IMR-90 (cell line): ENCODE measurements around the gene ENPP3. TPM values are rescaled to one million over a fixed set of nuclear protein-coding genes. Genes with fewer than 3 reads are reported as not detected.

Experiments
- ATAC-seq: fragments of 200-7000 bp; cut with Tn5 transposase; 2 replicates; pipeline ENCODE4 v1.9.1; 2020; ENCODE audit warnings: low read depth, mild to moderate bottlenecking, moderate library complexity
- BruUV-seq: library from RNA; stranded (reverse); fragments of 400-500 nt; replicated peaks from 2 replicates; lab custom pipeline; 2021; lab: Mats Ljungman, UMichigan
- CTCF ChIA-PET: fragments of 300-600 bp; formaldehyde crosslinking; extraction: SDS; loops from one replicate; lab custom pipeline; 2021; ENCODE audit warnings: antibody characterized with exemption; lab: Yijun Ruan, JAX
- POLR2A ChIA-PET: fragments of 300-600 bp; sonication (Branson Sonifier 250); formaldehyde crosslinking; loops from one replicate; lab custom pipeline; 2022; ENCODE audit warnings: antibody characterized with exemption; ENCODE audit not compliant: unreplicated experiment; lab: Charles Lee
- DNase-seq: peaks from one replicate; pipeline ENCODE4 v3.0.0; 2013
- H2AFZ ChIP-seq: replicated peaks from 2 replicates; pipeline ENCODE3; 2013; ENCODE audit warnings: low read length, mild to moderate bottlenecking; ENCODE audit not compliant: poor library complexity
- H2AK5ac ChIP-seq: 2 replicates; pipeline ENCODE4 v1.6.1; 2013; ENCODE audit warnings: low read depth, low read length, inconsistent platforms
- H2AK9ac ChIP-seq: replicated peaks from 2 replicates; pipeline ENCODE3; 2013; ENCODE audit warnings: mild to moderate bottlenecking, low read depth, low read length, moderate library complexity; ENCODE audit not compliant: poor library complexity
- H2BK120ac ChIP-seq: 2 replicates; pipeline ENCODE4 v1.6.1; 2013; ENCODE audit warnings: low read depth, low read length, inconsistent platforms
- H2BK15ac ChIP-seq: 3 replicates; pipeline ENCODE4 v1.6.1; 2013; ENCODE audit warnings: low read depth, low read length, inconsistent platforms
- H2BK20ac ChIP-seq: 2 replicates; pipeline ENCODE4 v1.6.1; 2013; ENCODE audit warnings: low read depth, mild to moderate bottlenecking, inconsistent platforms, low read length, moderate library complexity
- H2BK5ac ChIP-seq: 2 replicates; pipeline ENCODE4 v1.6.1; 2013; ENCODE audit warnings: mild to moderate bottlenecking, low read depth, low read length, inconsistent platforms; ENCODE audit not compliant: poor library complexity, severe bottlenecking
- H3K14ac ChIP-seq: replicated peaks from 2 replicates; pipeline ENCODE4 v1.6.1; 2013; ENCODE audit warnings: low read depth, low read length, inconsistent platforms
- H3K18ac ChIP-seq: 2 replicates; pipeline ENCODE4 v1.6.1; 2013; ENCODE audit warnings: low read depth, low read length, control low read depth
- H3K23ac ChIP-seq: 2 replicates; pipeline ENCODE4 v1.6.1; 2013; ENCODE audit warnings: low read depth, low read length, inconsistent platforms
- H3K27ac ChIP-seq: 2 replicates; pipeline ENCODE4 v1.5.1; 2013; ENCODE audit warnings: mild to moderate bottlenecking, control low read depth, low read length; ENCODE audit not compliant: insufficient read depth
- H3K27me3 ChIP-seq: 2 replicates; pipeline ENCODE4 v1.6.1; 2013; ENCODE audit warnings: low read length; ENCODE audit not compliant: control insufficient read depth, insufficient read depth
- H3K36me3 ChIP-seq: 2 replicates; pipeline ENCODE4 v1.6.1; 2013; ENCODE audit warnings: low read length, mixed read lengths; ENCODE audit not compliant: control insufficient read depth, insufficient read depth
- H3K4ac ChIP-seq: 2 replicates; pipeline ENCODE4 v1.6.1; 2013; ENCODE audit warnings: low read depth, low read length, inconsistent platforms
- H3K4me1 ChIP-seq: 2 replicates; pipeline ENCODE4 v1.6.1; 2013; ENCODE audit warnings: low read length, mixed read lengths; ENCODE audit not compliant: control insufficient read depth, insufficient read depth
- H3K4me2 ChIP-seq: 2 replicates; pipeline ENCODE4 v1.6.1; 2013; ENCODE audit warnings: low read depth, mild to moderate bottlenecking, control low read depth, low read length, moderate library complexity
- H3K4me3 ChIP-seq: 2 replicates; pipeline ENCODE4 v1.5.1; 2013; ENCODE audit warnings: low read depth, mild to moderate bottlenecking, control low read depth, low read length, moderate library complexity; ENCODE audit not compliant: insufficient read depth
- H3K56ac ChIP-seq: 2 replicates; pipeline ENCODE4 v1.6.1; 2013; ENCODE audit warnings: low read length, inconsistent platforms; ENCODE audit not compliant: insufficient read depth; ENCODE audit errors: extremely low read depth
- H3K79me1 ChIP-seq, 2 experiments: 2 replicates each; pipeline ENCODE4 v1.6.1; 2013; ENCODE audit warnings: low read length in 2 of 2, inconsistent platforms in 1 of 2, low read depth in 1 of 2
- H3K9ac ChIP-seq: 2 replicates; pipeline ENCODE4 v1.6.1; 2013; ENCODE audit warnings: low read depth, low read length, control low read depth
- H3K9me1 ChIP-seq: 2 replicates; pipeline ENCODE4 v1.6.1; 2013; ENCODE audit warnings: low read length, inconsistent platforms; ENCODE audit not compliant: insufficient read depth
- H3K9me3 ChIP-seq: 2 replicates; pipeline ENCODE4 v1.6.1; 2013; ENCODE audit warnings: low read length; ENCODE audit not compliant: control insufficient read depth, insufficient read depth
- H4K20me1 ChIP-seq: 2 replicates; pipeline ENCODE4 v1.6.1; 2013; ENCODE audit warnings: low read length, inconsistent platforms; ENCODE audit not compliant: insufficient read depth
- H4K5ac ChIP-seq: 2 replicates; pipeline ENCODE4 v1.6.1; 2013; ENCODE audit warnings: mild to moderate bottlenecking, low read depth, low read length, control low read depth
- H4K8ac ChIP-seq, 2 experiments: 2 replicates each; pipeline ENCODE4 v1.6.1; 2013; ENCODE audit warnings: low read depth in 2 of 2, low read length in 2 of 2, control low read depth in 1 of 2, inconsistent platforms in 1 of 2
- H4K91ac ChIP-seq: 2 replicates; pipeline ENCODE4 v1.6.1; 2013; ENCODE audit warnings: low read depth, low read length, inconsistent platforms; ENCODE audit not compliant: insufficient read depth
- BHLHE40 ChIP-seq: fragments of 150-350 bp; IDR thresholded peaks from 2 replicates; pipeline ENCODE4 v1.6.1; 2016; ENCODE audit warnings: mild to moderate bottlenecking, low read depth, low read length
- CEBPB ChIP-seq: IDR thresholded peaks from 2 replicates; pipeline ENCODE4 v1.6.1; 2012; ENCODE audit warnings: low read depth, low read length, improper control_type of control experiment
- CHD1 ChIP-seq: IDR thresholded peaks from 2 replicates; pipeline ENCODE4 v1.6.1; 2012; ENCODE audit warnings: low read depth, low read length, improper control_type of control experiment
- CTCF ChIP-seq: conservative IDR thresholded peaks from 2 replicates; pipeline ENCODE4 v1.5.1; 2012; ENCODE audit warnings: mild to moderate bottlenecking, low read depth, low read length, improper control_type of control experiment
- ELK1 ChIP-seq: fragments of 150-350 bp; IDR thresholded peaks from 2 replicates; pipeline ENCODE4 v1.6.1; 2016; ENCODE audit warnings: low read depth, mild to moderate bottlenecking, low read length, moderate library complexity, borderline replicate concordance
- FOS ChIP-seq: fragments of 150-350 bp; IDR thresholded peaks from 2 replicates; pipeline ENCODE4 v1.6.1; 2016; ENCODE audit warnings: low read depth, low read length
- MAFK ChIP-seq: IDR thresholded peaks from 2 replicates; pipeline ENCODE4 v1.6.1; 2012; ENCODE audit warnings: low read depth, low read length, improper control_type of control experiment
- MAZ ChIP-seq: IDR thresholded peaks from 2 replicates; pipeline ENCODE4 v1.6.1; 2012; ENCODE audit warnings: low read depth, mild to moderate bottlenecking, low read length, improper control_type of control experiment, moderate library complexity, borderline replicate concordance
- MXI1 ChIP-seq: IDR thresholded peaks from 2 replicates; pipeline ENCODE4 v1.6.1; 2012; ENCODE audit warnings: low read depth, mild to moderate bottlenecking, low read length, moderate library complexity, borderline replicate concordance
- NFE2L2 ChIP-seq: fragments of 150-350 bp; IDR thresholded peaks from 2 replicates; pipeline ENCODE4 v1.6.1; 2016; ENCODE audit warnings: low read depth, mild to moderate bottlenecking, low read length
- POLR2A ChIP-seq: IDR thresholded peaks from 2 replicates; pipeline ENCODE4 v1.6.1; 2012; ENCODE audit warnings: mild to moderate bottlenecking, low read depth, low read length
- RAD21 ChIP-seq: IDR thresholded peaks from 2 replicates; pipeline ENCODE4 v1.6.1; 2012; ENCODE audit warnings: low read length, improper control_type of control experiment
- RCOR1 ChIP-seq: IDR thresholded peaks from 2 replicates; pipeline ENCODE4 v1.6.1; 2012; ENCODE audit warnings: mild to moderate bottlenecking, low read length, improper control_type of control experiment; ENCODE audit not compliant: insufficient replicate concordance
- RFX5 ChIP-seq: IDR thresholded peaks from 2 replicates; pipeline ENCODE4 v1.8.0; 2012; ENCODE audit warnings: low read depth, mild to moderate bottlenecking, low read length, moderate library complexity
- SMC3 ChIP-seq: fragments of 150-350 bp; IDR thresholded peaks from 2 replicates; pipeline ENCODE4 v1.6.1; 2016; ENCODE audit warnings: low read depth, mild to moderate bottlenecking, antibody characterized with exemption, low read length, moderate library complexity
- USF2 ChIP-seq: fragments of 150-350 bp; IDR thresholded peaks from 2 replicates; pipeline ENCODE4 v1.6.1; 2017; ENCODE audit warnings: mild to moderate bottlenecking, antibody characterized with exemption, low read length, low read depth
- WGBS, 2 experiments: methylation state at CpG; one replicate each; pipeline versions ENCODE4 v1.1.5 to v1.1.7; 2013; ENCODE audit warnings: missing lambda C conversion rate in 2 of 2; ENCODE audit not compliant: insufficient read length in 1 of 2; ENCODE audit errors: extremely low coverage in 2 of 2; 5-methylcytosine and 5-hydroxymethylcytosine counted together
- dilution Hi-C: fragments of 300-500 bp; cut with HindIII; formaldehyde crosslinking; loops from one replicate; pipeline ENCODE4 v1.14.3; 2018; ENCODE audit warnings: low sequenced_read_pairs; ENCODE audit not compliant: unreplicated experiment
- in situ Hi-C: fragments of 300-500 bp; cut with MboI; formaldehyde crosslinking; loops from 3 replicates; pipeline ENCODE4 v1.14.3; 2019; ENCODE audit warnings: low sequenced_read_pairs, inconsistent platforms, mixed read lengths
- intact Hi-C: fragments of 100-400 bp; cut with micrococcal nuclease; formaldehyde crosslinking; loops from 2 replicates; pipeline ENCODE4 v1.10.0; 2022
- polyA plus RNA-seq, 3 experiments: library from polyadenylated mRNA; depleted of rRNA; stranded (reverse); fragments of >200 nt; gene quantifications; 2 replicates each; pipeline ENCODE4 v1.2.3, GENCODE V29; 2012; ENCODE audit warnings: low replicate concordance in 1 of 3
- total RNA-seq: library from RNA; depleted of rRNA; stranded (reverse); fragments of >200 nt; gene quantifications from 2 replicates; pipeline ENCODE4 v1.2.3, GENCODE V29; 2012

Gene ENPP3
- total and polyA plus RNA-seq, 2 of the 4 experiments (the other 2 are of a cell fraction), result under 0.01 to 0.05 TPM

- Histone ChIP-seq H4K91ac (no peak overlapping the region), H3K36me3 (no peaks in the 10 kb centered on the region), H3K14ac (no peak overlapping the region), H3K4ac (no peak overlapping the region), H3K4me3 (no peak overlapping the region), H3K9ac (no peak overlapping the region), H3K18ac (no peak overlapping the region), H3K79me1 (no peaks in the 10 kb centered on the region), H2BK5ac (no peak overlapping the region), H3K4me2 (no peak overlapping the region), H4K8ac (no peak overlapping the region), H3K27ac (no peak overlapping the region), H2BK120ac (no peak overlapping the region), H2BK15ac (no peak overlapping the region), H2AK9ac (no peak overlapping the region), H4K5ac (no peak overlapping the region), H3K27me3 (peaks cover 6% of the 10 kb centered on the region; the same call in 1 of the 2 replicates), H2AFZ (no peak overlapping the region), H3K9me1 (no peaks in the 10 kb centered on the region), H4K20me1 (no peaks in the 10 kb centered on the region), H3K23ac (no peak overlapping the region), H2BK20ac (no peak overlapping the region), H3K56ac (no peak overlapping the region), H3K4me1 (no peaks in the 10 kb centered on the region), H2AK5ac (no peak overlapping the region), H3K9me3 (no peaks in the 10 kb centered on the region)
- in situ Hi-C loops, result no loop called here
- ChIA-PET POLR2A (no interaction called here), CTCF (no interaction called here)
- dilution Hi-C loops, result no loop called here
- intact Hi-C loops, result no loop called here
- no TSS peak for BruUV-seq
- no peak for DNase-seq
- 100% methylated on average over 1 of the region's 1 CpG; no CpG with 5 or more reads in 1 of the 2 experiments for WGBS, 2 experiments
- no peak for ATAC-seq
- TF ChIP-seq MAZ, result no peak
- no peak for TF ChIP-seq CHD1
- TF ChIP-seq CTCF, result no peak
- no peak for TF ChIP-seq NFE2L2
- TF ChIP-seq SMC3, result no peak
- TF ChIP-seq ELK1, result no peak
- no peak for TF ChIP-seq MXI1
- no peak for TF ChIP-seq RAD21
- no peak for TF ChIP-seq USF2
- no peak for TF ChIP-seq BHLHE40
- no peak for TF ChIP-seq CEBPB
- no peak for TF ChIP-seq FOS
- no peak for TF ChIP-seq MAFK
- no peak for TF ChIP-seq POLR2A
- TF ChIP-seq RFX5, result no peak
- no peak for TF ChIP-seq RCOR1
These were observed 4.5 kb downstream of the ENPP3 start for GRCh38 chr6:131641554-131641953.
